Measurements from ENCODE around the gene NSUN4. TPM values are rescaled to one million over a fixed set of nuclear protein-coding genes. Genes with fewer than 3 reads are reported as not detected.

Gene NSUN4
- total and polyA plus RNA-seq, 2 of the 13 experiments (the other 11 are each of a cell fraction or from before 2014, with no cell fraction given) = 21.5 to 23.5 TPM

DNA sequence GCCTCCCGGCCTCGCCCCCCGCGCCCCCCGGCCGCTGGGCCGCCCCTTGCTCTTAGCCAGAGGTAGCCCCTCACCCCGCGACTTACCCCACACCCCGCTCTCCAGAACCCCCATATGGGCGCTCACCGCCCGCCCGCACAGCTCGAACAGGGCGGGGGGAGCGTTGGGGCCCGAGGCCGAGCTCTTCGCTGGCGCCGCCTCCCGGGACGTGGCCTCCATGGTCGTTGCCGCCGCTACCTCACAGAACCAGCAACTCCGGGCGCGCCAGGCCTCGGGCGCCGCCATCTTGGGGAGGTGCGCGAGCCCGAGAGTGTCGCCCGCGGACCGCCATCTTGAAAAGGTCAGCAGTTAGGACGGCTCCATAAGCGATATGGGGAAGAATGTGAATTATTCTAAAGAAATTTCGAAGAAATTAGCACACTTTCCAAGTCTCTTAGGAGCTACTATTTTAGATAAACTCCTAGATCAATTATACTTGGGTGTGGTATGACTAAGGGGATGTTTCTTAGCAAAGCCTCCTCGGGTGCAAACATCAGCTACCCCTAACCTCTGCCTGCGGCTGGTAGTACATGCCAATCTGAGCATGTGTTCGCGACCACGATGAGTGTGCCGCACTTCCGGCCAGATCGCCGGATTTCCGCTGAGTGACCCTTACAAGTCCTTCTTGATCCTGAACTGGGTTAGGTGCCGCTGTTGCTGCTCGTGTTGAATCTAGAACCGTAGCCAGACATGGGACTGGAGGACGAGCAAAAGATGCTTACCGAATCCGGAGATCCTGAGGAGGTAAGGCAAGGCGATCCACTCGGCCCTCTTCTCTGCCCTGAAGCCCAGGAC lies 37.4 kb upstream of the NSUN4 start, which contains the start of the genes LRRC41 and UQCRH (continued):
- TF ChIP-seq, protein P1, sequence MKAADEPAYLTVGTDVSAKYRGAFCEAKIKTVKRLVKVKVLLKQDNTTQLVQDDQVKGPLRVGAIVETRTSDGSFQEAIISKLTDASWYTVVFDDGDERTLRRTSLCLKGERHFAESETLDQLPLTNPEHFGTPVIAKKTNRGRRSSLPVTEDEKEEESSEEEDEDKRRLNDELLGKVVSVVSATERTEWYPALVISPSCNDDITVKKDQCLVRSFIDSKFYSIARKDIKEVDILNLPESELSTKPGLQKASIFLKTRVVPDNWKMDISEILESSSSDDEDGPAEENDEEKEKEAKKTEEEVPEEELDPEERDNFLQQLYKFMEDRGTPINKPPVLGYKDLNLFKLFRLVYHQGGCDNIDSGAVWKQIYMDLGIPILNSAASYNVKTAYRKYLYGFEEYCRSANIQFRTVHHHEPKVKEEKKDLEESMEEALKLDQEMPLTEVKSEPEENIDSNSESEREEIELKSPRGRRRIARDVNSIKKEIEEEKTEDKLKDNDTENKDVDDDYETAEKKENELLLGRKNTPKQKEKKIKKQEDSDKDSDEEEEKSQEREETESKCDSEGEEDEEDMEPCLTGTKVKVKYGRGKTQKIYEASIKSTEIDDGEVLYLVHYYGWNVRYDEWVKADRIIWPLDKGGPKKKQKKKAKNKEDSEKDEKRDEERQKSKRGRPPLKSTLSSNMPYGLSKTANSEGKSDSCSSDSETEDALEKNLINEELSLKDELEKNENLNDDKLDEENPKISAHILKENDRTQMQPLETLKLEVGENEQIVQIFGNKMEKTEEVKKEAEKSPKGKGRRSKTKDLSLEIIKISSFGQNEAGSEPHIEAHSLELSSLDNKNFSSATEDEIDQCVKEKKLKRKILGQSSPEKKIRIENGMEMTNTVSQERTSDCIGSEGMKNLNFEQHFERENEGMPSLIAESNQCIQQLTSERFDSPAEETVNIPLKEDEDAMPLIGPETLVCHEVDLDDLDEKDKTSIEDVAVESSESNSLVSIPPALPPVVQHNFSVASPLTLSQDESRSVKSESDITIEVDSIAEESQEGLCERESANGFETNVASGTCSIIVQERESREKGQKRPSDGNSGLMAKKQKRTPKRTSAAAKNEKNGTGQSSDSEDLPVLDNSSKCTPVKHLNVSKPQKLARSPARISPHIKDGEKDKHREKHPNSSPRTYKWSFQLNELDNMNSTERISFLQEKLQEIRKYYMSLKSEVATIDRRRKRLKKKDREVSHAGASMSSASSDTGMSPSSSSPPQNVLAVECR (CRISPR knock-in tag; IDR thresholded peaks at IDR 0.05; ENCODE audit: borderline replicate concordance) = peak; percentile 44; the same call in 1 of the 2 replicates
- TF ChIP-seq JUND (CRISPR knock-in tag; IDR thresholded peaks at IDR 0.05) (no peak; the same call in 1 of the 2 replicates), PHF8 (CRISPR knock-in tag; IDR thresholded peaks at IDR 0.05) (peak; percentile 61), CREB1 (IDR thresholded peaks at IDR 0.05) (peak; percentile 38), CREB1 (CRISPR knock-in tag; IDR thresholded peaks at IDR 0.05) (peak; percentile 89), KAT8 (CRISPR knock-in tag; IDR thresholded peaks at IDR 0.05) (peak; percentile 74; the same call in 1 of the 2 replicates), TMF1 (CRISPR knock-in tag; IDR thresholded peaks at IDR 0.05; ENCODE audit: low read depth) (no peak), SNAPC2 (CRISPR knock-in tag; IDR thresholded peaks at IDR 0.05) (no peak), EEA1 (CRISPR knock-in tag; IDR thresholded peaks at IDR 0.05; ENCODE audit: borderline replicate concordance) (no peak)
- TF ChIP-seq, protein P2, sequence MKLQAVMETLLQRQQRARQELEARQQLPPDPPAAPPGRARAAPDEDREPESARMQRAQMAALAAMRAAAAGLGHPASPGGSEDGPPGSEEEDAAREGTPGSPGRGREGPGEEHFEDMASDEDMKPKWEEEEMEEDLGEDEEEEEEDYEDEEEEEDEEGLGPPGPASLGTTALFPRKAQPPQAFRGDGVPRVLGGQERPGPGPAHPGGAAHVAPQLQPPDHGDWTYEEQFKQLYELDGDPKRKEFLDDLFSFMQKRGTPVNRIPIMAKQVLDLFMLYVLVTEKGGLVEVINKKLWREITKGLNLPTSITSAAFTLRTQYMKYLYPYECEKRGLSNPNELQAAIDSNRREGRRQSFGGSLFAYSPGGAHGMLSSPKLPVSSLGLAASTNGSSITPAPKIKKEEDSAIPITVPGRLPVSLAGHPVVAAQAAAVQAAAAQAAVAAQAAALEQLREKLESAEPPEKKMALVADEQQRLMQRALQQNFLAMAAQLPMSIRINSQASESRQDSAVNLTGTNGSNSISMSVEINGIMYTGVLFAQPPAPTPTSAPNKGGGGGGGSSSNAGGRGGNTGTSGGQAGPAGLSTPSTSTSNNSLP (IDR thresholded peaks at IDR 0.05; ENCODE audit: low read depth, low read length) = 0 out of 2 replicates have a peak, but pooled peaks have one; percentile 20
- TF ChIP-seq, protein P3, sequence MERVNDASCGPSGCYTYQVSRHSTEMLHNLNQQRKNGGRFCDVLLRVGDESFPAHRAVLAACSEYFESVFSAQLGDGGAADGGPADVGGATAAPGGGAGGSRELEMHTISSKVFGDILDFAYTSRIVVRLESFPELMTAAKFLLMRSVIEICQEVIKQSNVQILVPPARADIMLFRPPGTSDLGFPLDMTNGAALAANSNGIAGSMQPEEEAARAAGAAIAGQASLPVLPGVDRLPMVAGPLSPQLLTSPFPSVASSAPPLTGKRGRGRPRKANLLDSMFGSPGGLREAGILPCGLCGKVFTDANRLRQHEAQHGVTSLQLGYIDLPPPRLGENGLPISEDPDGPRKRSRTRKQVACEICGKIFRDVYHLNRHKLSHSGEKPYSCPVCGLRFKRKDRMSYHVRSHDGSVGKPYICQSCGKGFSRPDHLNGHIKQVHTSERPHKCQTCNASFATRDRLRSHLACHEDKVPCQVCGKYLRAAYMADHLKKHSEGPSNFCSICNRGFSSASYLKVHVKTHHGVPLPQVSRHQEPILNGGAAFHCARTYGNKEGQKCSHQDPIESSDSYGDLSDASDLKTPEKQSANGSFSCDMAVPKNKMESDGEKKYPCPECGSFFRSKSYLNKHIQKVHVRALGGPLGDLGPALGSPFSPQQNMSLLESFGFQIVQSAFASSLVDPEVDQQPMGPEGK (CRISPR knock-in tag; IDR thresholded peaks at IDR 0.05) = peak; percentile 55; the same call in 1 of the 2 replicates
- TF ChIP-seq, protein P4, sequence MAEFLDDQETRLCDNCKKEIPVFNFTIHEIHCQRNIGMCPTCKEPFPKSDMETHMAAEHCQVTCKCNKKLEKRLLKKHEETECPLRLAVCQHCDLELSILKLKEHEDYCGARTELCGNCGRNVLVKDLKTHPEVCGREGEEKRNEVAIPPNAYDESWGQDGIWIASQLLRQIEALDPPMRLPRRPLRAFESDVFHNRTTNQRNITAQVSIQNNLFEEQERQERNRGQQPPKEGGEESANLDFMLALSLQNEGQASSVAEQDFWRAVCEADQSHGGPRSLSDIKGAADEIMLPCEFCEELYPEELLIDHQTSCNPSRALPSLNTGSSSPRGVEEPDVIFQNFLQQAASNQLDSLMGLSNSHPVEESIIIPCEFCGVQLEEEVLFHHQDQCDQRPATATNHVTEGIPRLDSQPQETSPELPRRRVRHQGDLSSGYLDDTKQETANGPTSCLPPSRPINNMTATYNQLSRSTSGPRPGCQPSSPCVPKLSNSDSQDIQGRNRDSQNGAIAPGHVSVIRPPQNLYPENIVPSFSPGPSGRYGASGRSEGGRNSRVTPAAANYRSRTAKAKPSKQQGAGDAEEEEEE (CRISPR knock-in tag; IDR thresholded peaks at IDR 0.05; ENCODE audit: borderline replicate concordance) = 0 out of 2 replicates have a peak, but pooled peaks have one; percentile 75
- TF ChIP-seq, protein P5, sequence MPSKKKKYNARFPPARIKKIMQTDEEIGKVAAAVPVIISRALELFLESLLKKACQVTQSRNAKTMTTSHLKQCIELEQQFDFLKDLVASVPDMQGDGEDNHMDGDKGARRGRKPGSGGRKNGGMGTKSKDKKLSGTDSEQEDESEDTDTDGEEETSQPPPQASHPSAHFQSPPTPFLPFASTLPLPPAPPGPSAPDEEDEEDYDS (CRISPR knock-in tag; IDR thresholded peaks at IDR 0.05) = peak; percentile 30; the same call in 1 of the 2 replicates
- TF ChIP-seq, protein P6, sequence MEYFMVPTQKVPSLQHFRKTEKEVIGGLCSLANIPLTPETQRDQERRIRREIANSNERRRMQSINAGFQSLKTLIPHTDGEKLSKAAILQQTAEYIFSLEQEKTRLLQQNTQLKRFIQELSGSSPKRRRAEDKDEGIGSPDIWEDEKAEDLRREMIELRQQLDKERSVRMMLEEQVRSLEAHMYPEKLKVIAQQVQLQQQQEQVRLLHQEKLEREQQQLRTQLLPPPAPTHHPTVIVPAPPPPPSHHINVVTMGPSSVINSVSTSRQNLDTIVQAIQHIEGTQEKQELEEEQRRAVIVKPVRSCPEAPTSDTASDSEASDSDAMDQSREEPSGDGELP (IDR thresholded peaks at IDR 0.05; ENCODE audit: borderline replicate concordance, low read depth) = 0 out of 2 replicates have a peak, but pooled peaks have one; percentile 8
- TF ChIP-seq, protein P7, sequence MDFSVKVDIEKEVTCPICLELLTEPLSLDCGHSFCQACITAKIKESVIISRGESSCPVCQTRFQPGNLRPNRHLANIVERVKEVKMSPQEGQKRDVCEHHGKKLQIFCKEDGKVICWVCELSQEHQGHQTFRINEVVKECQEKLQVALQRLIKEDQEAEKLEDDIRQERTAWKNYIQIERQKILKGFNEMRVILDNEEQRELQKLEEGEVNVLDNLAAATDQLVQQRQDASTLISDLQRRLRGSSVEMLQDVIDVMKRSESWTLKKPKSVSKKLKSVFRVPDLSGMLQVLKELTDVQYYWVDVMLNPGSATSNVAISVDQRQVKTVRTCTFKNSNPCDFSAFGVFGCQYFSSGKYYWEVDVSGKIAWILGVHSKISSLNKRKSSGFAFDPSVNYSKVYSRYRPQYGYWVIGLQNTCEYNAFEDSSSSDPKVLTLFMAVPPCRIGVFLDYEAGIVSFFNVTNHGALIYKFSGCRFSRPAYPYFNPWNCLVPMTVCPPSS (IDR thresholded peaks at IDR 0.05) = no peak

Data from HepG2 (cell line).